ENCODE results near the gene ACTG1. TPM values are rescaled to one million over a fixed set of nuclear protein-coding genes. Genes with fewer than 3 reads are reported as not detected.
"Not testable (repeated sequence)": the region's sequence is repeated elsewhere in the genome, so short reads cannot be mapped to it uniquely, and the experiment has no call there.

The ACTG1 gene
- polyA plus RNA-seq, 4 donors, result 2,973 to 3,218 (median 3,183) TPM

GRCh38 chr17:81533339-81534141 lies 20.9 kb upstream of the ACTG1 start:
- no peak for DNase-seq (ENCODE audit: low read depth in 4 of 4, low spot score in 3 of 4)

DNA sequence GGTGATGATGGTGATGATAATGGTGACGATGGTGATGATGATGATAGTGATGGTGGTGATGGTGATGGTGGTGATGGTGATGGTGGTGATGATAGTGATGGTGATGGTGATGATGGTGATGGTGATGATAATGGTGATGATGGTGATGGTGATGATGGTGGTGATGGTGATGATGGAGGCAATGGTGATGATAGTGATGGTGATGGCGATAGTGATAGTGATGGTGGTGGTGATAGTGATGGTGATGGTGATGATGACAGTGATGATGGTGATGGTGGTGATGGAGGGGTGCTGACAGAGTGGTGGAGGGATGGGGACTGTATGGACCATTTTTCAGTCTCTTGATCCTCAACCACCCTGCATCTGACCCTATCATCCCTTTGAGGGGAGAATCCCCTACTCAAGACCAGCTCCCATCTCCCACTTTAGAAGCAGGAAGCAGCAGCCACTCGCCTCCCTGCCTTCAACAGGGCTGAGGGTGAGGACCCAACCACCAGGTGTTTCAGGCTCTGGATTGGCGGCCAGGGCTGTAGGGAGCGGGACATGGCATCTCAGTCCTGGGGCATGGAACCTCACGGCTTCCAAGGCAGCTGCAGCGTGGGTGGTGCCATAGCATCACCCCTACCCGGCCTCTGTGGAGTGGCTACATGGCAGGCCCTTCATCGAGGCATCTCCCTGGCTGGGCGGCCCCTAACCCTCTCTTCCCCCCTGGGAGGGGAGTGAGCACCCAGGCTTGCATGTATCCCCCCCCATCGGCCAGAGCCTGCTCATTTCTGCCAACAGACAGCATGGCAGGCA lies 20.1 kb upstream of the ACTG1 start:
- no peak for DNase-seq (ENCODE audit: low read depth in 4 of 4, low spot score in 3 of 4)

DNA sequence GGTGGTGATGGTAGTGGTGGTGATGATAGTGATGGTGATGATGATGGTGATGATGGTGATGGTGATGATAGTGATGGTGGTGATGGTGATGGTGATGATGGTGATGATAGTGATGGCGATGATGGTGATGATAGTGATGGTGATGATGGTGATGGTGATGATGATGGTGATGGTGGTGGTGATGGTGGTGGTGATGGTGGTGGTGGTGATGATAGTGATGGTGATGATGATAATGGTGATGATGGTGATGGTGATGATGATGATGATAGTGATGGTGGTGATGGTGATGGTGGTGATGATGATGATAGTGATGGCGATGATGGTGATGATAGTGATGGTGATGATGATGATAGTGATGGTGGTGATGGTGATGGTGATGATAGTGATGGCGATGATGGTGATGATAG lies 19.4 kb upstream of the ACTG1 start:
- DNase-seq (ENCODE audit: low read depth in 4 of 4, low spot score in 3 of 4), result not testable (repeated sequence)

DNA sequence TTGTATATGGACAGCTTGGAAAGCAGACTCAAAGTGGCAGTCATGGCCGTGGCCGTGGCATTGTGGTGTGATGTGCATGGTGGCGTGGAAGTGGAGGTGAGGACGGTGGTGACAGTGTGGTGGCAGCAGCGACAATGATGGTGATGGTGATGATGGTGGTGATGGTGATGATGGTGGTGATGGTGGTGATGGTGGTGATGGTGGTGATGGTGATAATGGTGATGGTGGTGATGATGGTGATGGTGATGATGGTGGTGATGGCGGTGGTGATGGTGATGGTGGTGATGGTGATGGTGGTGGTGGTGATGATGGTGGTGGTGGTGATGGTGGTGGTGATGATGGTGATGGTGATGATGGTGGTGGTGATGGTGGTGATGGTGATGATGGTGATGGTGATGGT lies 18.4 kb upstream of the ACTG1 start:
- DNase-seq (ENCODE audit: low read depth in 4 of 4, low spot score in 3 of 4), result not testable (repeated sequence)

- no peak for DNase-seq (ENCODE audit: low read depth in 4 of 4, low spot score in 3 of 4)
Observed at GRCh38 chr17:81529437-81529803, 16.8 kb upstream of the ACTG1 start.

DNA sequence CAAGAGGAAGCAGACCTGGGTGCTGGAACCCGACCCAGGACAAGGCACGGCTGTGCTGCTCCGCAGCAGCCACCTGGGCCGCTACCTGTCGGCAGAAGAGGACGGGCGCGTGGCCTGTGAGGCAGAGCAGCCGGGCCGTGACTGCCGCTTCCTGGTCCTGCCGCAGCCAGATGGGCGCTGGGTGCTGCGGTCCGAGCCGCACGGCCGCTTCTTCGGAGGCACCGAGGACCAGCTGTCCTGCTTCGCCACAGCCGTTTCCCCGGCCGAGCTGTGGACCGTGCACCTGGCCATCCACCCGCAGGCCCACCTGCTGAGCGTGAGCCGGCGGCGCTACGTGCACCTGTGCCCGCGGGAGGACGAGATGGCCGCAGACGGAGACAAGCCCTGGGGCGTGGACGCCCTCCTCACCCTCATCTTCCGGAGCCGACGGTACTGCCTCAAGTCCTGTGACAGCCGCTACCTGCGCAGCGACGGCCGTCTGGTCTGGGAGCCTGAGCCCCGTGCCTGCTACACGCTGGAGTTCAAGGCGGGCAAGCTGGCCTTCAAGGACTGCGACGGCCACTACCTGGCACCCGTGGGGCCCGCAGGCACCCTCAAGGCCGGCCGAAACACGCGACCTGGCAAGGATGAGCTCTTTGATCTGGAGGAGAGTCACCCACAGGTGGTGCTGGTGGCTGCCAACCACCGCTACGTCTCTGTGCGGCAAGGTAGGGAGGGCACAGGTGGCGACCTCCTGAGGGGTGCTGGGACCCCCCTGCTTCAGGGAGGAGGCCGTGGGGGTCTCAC lies 16.2 kb upstream of the ACTG1 start:
- DNase-seq (ENCODE audit: low read depth in 4 of 4, low spot score in 3 of 4), result no peak

DNA sequence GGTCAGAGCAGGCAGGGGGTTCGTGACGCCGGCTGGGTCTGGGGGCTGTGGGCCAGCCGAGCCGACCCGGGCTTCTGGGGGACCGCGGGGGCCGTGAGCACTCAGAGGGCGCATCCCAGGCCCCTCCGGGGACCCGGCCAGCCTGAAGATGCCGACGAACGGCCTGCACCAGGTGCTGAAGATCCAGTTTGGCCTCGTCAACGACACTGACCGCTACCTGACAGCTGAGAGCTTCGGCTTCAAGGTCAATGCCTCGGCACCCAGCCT lies 15.7 kb upstream of the ACTG1 start:
- no peak for DNase-seq (ENCODE audit: low read depth in 4 of 4, low spot score in 3 of 4)

GRCh38 chr17:81527591-81528383 lies 15.2 kb upstream of the ACTG1 start, which contains the start of gene FSCN2:
Gene FSCN2 (plus strand): TSS chr17:81528377. CDS start chr17:81528532, 155 bp downstream.
- no peak for DNase-seq (ENCODE audit: low read depth in 4 of 4, low spot score in 3 of 4)

- no peak for DNase-seq (ENCODE audit: low read depth in 4 of 4, low spot score in 3 of 4)
Observed at GRCh38 chr17:81526662-81527571, 14.3 kb upstream of the ACTG1 start.

- no peak for DNase-seq (ENCODE audit: low read depth in 4 of 4, low spot score in 3 of 4)
Observed at GRCh38 chr17:81524865-81525159, 12.2 kb upstream of the ACTG1 start.

- no peak for DNase-seq (ENCODE audit: low read depth in 4 of 4, low spot score in 3 of 4)
Observed at GRCh38 chr17:81524039-81524864, 11.7 kb upstream of the ACTG1 start.

DNA sequence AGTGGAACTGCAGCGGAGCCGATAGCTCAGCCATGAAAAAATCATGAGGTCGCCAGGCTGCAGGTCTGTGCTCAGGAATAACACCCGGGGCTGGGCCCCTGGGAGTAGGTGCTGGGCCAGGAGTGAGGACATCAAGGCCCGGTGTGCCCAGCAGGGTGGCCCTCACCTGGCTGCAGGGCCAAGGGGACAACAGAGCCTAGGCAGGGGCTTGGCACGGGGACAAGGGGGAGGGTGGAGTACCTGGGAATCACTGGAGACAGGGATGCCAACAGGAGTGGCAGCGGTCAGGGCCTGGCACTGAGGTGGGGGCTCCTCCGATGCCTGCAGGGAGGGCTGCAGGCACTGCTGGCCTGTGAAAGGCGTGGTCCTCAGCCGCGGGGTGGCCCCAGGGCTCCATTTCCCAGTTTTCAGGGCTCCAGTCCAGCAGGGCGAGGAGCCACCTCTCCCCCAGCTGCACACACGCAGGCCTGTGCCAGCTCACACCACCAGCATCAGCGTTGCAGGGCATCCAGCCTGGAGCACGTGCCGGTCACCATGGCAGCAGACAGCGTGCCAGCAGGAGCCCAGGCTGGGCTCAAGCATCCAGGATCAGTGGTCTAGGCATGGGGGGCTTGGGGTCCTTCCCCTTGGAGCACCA lies 10.9 kb upstream of the ACTG1 start:
- no peak for DNase-seq (ENCODE audit: low read depth in 4 of 4, low spot score in 3 of 4)

- DNase-seq (ENCODE audit: low read depth in 4 of 4, low spot score in 3 of 4), result peak in 2 of 4 donors; percentile 73 to 84
Observed at GRCh38 chr17:81522491-81523401, 10.1 kb upstream of the ACTG1 start.

DNA sequence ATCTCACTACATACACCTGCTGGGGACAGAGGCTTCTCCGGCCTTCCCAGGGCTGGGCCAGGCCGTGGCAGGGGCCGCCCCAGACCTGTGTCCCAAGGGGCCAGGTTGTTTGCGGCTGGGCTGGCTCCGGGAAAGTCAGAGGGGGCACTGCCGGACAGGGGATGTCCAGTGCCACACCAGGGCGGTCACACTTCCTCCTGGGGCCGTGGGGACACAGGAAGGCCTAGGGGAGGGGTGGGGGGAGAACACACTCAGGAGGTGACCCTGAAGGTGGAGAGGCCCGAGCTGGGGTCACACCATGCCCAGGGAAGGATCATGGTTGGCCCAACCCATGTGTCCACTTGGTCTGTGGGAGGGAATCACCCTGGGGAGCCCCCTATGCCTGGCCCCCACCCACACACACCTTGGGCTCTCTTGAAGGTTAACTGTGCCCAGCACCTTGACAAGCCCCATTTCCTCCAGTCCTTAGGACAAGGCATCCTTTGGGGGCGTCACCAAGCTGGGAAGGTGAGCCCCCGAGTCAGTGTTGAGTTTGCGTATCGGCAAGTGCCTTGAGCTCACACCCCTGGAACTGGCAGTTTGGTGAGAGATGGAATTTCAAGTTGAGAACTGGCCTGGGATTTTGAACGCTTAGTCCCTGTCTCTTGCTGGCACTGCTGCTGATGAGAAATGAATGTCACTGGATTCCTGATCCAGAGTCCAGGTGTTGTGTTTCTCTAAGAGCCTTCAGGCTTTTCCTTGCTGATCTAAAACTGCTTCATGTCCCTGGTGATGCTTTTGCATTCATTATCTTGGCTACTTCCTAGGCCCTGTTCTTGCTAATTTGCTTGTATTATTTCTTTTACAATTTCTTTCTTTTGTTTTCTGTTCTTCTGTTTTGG lies 7.7 kb upstream of the ACTG1 start:
- DNase-seq (ENCODE audit: low read depth in 4 of 4, low spot score in 3 of 4), result no peak

- DNase-seq (ENCODE audit: low read depth in 4 of 4, low spot score in 3 of 4), result no peak
Observed at GRCh38 chr17:81519284-81520020, 6.9 kb upstream of the ACTG1 start.

Data from left renal pelvis (tissue), 4 donors.